ENCODE results near the gene KLRF1.

Gene KLRF1

DNA sequence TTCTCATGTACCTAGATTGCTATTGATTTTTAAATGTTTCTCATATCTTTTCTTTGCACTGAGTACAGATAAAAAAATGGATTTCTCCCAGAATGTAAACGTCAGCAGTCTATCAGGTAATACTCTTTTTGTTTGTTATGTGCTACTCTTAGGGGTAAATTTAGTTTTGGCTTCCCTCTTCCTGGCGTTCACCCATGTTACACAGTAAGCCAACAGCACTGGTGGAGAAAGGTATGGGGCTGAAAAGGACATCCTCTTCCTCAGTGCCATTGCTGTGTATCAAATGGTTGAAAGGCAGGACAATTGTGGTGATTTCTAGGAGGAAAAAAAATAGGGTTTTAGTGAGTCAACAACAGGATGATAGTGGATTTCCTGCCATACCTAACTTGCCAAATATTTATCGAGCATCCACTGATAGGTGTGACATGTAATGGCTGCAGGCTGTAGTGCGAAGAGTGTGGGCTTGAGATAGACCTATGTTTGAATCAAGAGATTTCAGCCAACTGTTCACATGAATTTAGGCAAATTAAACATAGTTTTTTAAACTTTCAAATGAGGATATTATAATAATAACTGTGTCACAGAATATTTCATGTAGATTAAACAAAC lies 61.5 kb downstream of the KLRF1 start:
- H3K36me3 ChIP-seq (ENCODE audit: control insufficient read depth in 4 of 4, insufficient read depth in 4 of 4, low read length in 3 of 4): no peaks in the 10 kb centered on the region
- 43% methylated on average over 1 of the region's 4 CpGs for WGBS (ENCODE audit: insufficient coverage)
- H3K27ac ChIP-seq (ENCODE audit: insufficient read depth in 1 of 2, low read depth in 1 of 2, low read length in 2 of 2, poor library complexity in 1 of 2, severe bottlenecking in 2 of 2): no peak overlapping the region
- no peak overlapping the region for H3K4me3 ChIP-seq (ENCODE audit: control insufficient read depth in 1 of 7, extremely low read depth in 1 of 7, insufficient read depth in 4 of 7, low read depth in 2 of 7, low read length in 6 of 7)
- H3K4me1 ChIP-seq (ENCODE audit: control extremely low read depth in 1 of 4, control insufficient read depth in 4 of 4, insufficient read depth in 4 of 4, low read length in 3 of 4): peaks cover 0 to 4% (median 0%) of the 10 kb centered on the region in 4 experiments
- ChIA-PET POLR2A (no interaction called here), CTCF (no interaction called here)
- no peak for DNase-seq
- no peaks in the 10 kb centered on the region for H3K27me3 ChIP-seq (replicated peaks in 2 of 5; ENCODE audit: control insufficient read depth in 4 of 5, insufficient read depth in 5 of 5, low read length in 4 of 5)
- no peaks in the 10 kb centered on the region for H3K9me3 ChIP-seq (ENCODE audit: control extremely low read depth in 1 of 5, control insufficient read depth in 4 of 5, insufficient read depth in 2 of 5, low read depth in 1 of 5, low read length in 4 of 5)
